ENCODE data around the gene TLK2.
"Not testable (repeated sequence)": the region's sequence is repeated elsewhere in the genome, so short reads cannot be mapped to it uniquely, and the experiment has no call there.

- not testable (repeated sequence) for TF ChIP-seq CTCF (IDR thresholded peaks at IDR 0.05; ENCODE audit: low read depth, low read length); POLR2A (IDR thresholded peaks at IDR 0.05; ENCODE audit: extremely low read depth, insufficient read length)
Measured at GRCh38 chr17:62560971-62561370, 82.3 kb downstream of the TLK2 start.

Data from NB4 (cell line).